DMS 273 treated with DMSO at 0.1 percent for 48 hours (cell line): ENCODE results near the gene USP49.
"Not testable (repeated sequence)": the region's sequence is repeated elsewhere in the genome, so short reads cannot be mapped to it uniquely, and the experiment has no call there.

ENCODE experiments used
- DNase-seq: peaks from one replicate; lab custom pipeline; 2025; lab: John Stamatoyannopoulos, UW

USP49 gene

DNA sequence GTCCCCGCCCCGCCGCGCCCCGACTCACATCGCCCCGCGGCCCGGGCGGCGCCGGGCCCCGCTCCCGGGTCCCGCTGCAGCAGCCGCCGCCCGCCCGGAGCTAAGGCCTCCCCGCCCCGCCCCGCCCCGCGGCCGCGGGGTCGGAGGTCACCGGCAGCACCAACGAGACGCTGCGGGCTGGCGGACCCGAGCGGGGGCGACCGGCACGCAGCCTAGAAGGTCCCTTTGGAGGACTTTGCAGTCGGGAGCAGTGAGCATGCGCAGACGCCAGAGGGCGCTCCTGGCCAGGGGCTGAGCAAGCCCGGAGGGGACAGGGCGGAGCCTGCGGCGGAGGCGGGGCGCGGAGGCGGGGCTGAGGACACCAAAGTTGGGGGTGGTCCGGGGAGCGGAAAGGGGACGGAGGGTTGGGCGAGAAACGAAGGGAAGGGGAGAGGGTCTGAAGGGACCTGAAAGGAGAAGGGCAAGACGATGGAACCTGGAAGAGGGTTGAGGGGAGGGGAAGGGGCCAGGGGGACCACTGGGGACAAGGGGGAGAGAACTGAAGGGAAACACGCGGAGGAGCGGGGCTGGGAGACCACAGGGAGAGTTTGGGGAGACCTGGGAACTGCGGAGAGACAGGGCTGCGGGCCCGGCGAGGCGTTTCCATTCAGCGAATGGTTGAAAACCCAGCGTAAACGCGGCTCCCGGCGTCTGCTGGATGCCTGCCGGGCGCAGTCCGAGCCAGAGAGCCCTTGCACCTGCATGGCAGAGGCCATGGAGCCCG lies 115.2 kb downstream of the USP49 start, which contains the start of gene FRS3:
TSS of gene FRS3 (minus strand) at position 113 of the 763 bp plus-strand sequence. CDS start 2,913 bp downstream, outside the sequence.
- DNase-seq: peak; percentile 80

- no peak for DNase-seq
Measured at GRCh38 chr6:41779336-41779735, 115.8 kb downstream of the USP49 start.

DNA sequence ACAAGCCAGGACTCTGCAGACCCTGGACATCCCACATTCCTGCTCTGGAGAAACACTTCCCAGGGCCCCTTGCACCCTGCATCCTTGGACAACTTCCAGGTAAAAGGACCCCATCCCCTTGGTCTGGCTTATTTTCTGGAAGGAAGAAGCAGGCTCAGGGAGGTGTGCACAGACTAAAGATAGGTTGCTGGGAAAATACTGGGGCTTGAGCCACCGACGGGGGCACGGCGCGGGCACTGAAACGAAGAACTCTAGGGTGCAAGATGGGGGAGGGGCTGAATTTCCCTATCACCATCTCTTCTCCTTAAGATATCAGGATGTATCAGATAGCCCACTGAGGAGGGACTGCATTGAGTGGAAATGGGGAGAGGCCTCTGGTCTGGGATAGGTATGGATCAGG lies 116.3 kb downstream of the USP49 start:
- no peak for DNase-seq

- DNase-seq: no peak
Measured at GRCh38 chr6:41777551-41778285, 117.5 kb downstream of the USP49 start.

DNA sequence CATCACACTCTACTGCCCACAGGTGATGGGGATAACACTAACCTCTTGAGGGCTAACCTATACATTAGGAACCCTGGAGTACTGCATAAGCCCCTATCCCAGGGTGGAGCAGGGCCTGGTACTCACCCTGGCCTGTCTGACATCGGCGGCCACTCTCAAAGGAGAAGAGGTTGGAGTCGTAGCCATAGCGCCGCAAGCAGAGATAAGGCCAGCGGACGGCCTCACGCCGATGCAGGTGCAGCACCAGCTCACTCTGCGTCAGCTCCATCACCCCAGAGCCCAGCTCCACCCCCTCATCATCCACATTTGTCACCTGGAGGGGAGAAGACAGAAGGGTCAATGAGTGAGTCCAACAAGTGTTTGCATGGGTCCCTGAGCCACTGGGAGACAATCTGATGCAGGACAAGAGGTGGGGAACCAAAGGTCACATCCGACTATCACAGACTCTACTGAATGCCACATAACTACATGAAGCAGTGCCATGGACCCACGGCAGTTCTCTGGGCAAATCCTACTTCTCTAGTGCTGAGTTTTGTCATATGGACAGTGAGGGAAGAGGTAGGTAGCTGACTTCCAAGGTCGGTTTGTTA lies 119.8 kb downstream of the USP49 start:
- DNase-seq: no peak

- DNase-seq: no peak
Measured at GRCh38 chr6:41774841-41775240, 120.3 kb downstream of the USP49 start.

GRCh38 chr6:41771058-41771983 lies 123.9 kb downstream of the USP49 start:
- no peak for DNase-seq

DNA sequence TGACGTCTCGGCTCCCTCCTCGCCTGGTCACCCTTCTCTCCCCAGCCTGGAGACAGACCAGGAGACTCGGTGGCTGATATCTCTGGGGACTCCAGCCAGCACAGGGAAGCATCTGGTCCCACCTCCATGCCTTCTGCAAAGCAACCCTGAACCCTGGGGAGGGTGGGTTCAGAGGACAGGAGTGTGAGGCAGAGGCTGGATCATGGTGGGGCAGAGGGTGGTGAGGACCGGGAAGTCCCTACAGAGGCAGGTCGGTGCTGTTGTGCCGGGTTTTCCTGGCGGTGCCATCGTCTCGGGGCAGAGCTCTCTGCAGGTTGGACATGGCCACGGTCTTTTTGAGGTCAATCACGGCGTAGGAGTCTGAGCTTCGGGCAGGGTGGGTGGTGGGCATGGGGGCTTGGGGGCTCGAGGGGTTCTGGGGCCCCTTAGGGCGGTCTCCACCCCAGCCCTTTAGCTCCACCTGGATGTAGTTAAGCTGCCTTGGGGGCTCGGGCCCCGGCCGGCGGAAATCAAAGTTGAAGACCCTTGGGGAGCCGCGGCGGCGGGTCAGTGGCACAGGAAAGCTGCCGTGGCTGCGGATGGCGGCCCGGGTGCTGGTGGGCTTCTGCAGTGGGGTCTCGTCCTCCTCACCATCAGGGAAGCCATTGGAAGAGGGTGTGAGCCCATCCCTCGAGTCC lies 124.7 kb downstream of the USP49 start:
- DNase-seq: no peak

GRCh38 chr6:41769376-41769775 lies 125.8 kb downstream of the USP49 start:
- DNase-seq: no peak

- no peak for DNase-seq
Measured at GRCh38 chr6:41768545-41769308, 126.4 kb downstream of the USP49 start.

GRCh38 chr6:41767112-41767833 lies 127.9 kb downstream of the USP49 start:
- no peak for DNase-seq

- not testable (repeated sequence) for DNase-seq
Measured at GRCh38 chr6:41766043-41766664, 129.0 kb downstream of the USP49 start.

GRCh38 chr6:41763470-41763869 lies 131.7 kb downstream of the USP49 start:
- DNase-seq: no peak

GRCh38 chr6:41759905-41760579 lies 135.1 kb downstream of the USP49 start:
- no peak for DNase-seq

DNA sequence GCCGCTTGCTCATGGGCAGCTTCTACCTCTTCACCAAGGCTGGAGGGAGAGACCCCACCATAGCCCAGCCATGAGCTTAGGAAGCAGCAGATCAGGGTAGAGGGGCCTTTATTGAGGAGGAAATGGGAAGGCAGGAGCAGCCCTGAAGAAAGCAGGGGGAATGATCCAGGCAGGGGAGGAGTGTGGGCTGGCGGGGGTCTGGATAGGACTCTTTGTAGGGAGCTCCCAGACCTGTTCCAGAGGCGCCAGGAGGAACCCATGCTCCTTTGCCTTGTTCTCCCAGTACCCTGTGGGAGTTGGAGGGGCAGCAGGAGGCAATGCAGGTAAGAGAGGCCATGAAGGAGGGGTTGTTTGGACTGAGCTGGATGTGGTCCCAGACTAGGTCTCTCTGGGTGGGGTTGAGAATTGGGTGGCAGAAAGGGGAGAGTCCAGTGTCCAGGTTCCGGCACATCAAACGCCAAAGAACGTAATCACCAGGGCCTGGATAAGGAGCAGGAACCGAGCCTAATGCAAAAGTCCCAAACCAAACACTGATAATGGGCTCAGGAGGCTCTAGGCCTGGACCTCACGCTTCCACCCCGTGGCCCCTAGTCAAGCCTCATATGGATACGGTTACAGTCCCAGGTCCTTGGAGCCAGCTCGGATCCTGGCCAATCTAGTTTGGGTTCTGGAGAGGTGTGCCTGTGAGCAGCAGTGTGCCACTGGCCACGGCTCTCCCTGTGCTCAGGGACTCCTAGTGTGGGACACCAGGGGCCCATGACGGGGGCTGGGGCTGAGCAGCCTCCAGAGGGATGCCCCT lies 135.9 kb downstream of the USP49 start:
- no peak for DNase-seq

DNA sequence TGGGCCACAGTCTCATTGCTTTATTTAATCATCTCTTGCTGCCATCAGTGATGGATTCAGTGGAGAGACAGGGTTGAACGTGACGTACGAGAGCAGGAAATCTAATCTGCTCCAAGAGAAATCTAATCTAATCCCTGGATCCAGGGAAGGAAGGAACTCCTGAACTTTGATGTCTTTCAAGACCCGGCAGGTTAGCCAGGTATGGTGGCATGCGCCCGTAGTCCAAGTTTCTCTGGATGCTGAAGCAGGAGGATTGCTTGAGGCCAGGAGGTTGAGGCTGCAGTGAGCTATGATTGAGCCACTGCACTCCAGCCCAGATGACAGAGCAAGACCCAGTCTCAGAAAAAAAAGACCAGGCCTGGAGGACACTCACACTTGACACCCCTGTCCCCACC lies 136.5 kb downstream of the USP49 start:
- no peak for DNase-seq

DNA sequence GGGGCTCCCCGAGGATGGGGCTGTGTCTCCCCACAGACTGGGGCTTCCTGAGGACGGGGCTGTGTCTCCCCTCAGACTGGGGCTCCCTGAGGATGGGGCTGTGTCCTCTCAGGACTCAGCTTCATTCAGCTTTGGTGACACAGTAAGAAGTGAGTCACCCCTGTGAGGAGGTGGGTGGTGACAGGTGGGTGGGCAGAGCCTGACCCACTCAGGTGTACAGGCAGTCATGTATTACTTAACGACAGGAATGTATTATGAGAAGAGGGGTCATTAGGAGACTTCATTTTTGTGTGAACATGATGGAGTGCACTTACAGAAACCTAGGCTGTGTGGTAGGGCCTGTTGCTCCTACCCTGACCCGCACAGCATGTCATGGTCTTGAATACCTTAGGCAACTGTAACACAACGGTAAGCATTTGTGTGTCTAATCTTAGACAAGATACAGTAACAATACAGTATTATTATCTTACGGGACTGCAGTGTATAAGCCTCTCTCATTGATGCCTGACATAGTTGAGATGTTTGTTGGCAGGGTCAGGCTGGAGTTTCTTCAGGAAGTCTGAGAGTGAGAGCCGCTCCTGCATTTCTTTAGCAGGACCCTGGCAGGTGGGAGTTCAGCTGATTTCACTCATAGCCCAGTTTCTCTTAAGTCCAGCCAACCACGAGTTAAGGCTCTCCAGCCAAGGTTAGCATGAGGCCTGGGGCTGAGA lies 137.1 kb downstream of the USP49 start:
- no peak for DNase-seq
